ENCODE data around the gene COL6A3. TPM values are rescaled to one million over a fixed set of nuclear protein-coding genes. Genes with fewer than 3 reads are reported as not detected.

Gene COL6A3
- total and polyA plus RNA-seq, 8 donors, result 5.0 to 249 (median 17.1) TPM

GRCh38 chr2:237345411-237345810 lies 68.6 kb downstream of the COL6A3 start:
- Histone ChIP-seq H3K27ac (no peak overlapping the region), H3K27me3 (no peaks in the 10 kb centered on the region), H3K36me3 (no peaks in the 10 kb centered on the region), H3K4me3 (no peak overlapping the region), H3K9me3 (no peaks in the 10 kb centered on the region), H3K4me1 (no peaks in the 10 kb centered on the region)
- no peak for FAIRE-seq
- no peak for TF ChIP-seq CTCF (IDR thresholded peaks at IDR 0.05)
- intact Hi-C loops (cut with DNase I), result no loop called here
- ATAC-seq, result no peak
- 60 to 64% methylated on average over 7 of the region's 7 CpGs for WGBS, 2 donors
- DNase-seq, result no peak

- Histone ChIP-seq H3K27ac (no peak overlapping the region), H3K4me1 (no peaks in the 10 kb centered on the region), H3K27me3 (no peaks in the 10 kb centered on the region), H3K9me3 (no peaks in the 10 kb centered on the region), H3K36me3 (no peaks in the 10 kb centered on the region), H3K4me3 (no peak overlapping the region)
- no peak for TF ChIP-seq CTCF (IDR thresholded peaks at IDR 0.05)
- 60 to 70% methylated on average over 6 of the region's 6 CpGs for WGBS, 2 donors
- FAIRE-seq (no peak), DNase-seq (no peak), ATAC-seq (no peak)
- intact Hi-C loops (cut with DNase I), result no loop called here
Observed at GRCh38 chr2:237344942-237345341, 69.0 kb downstream of the COL6A3 start.

GRCh38 chr2:237343993-237344392 lies 70.0 kb downstream of the COL6A3 start:
- H3K27me3 ChIP-seq, result no peaks in the 10 kb centered on the region
- no peak for TF ChIP-seq CTCF (IDR thresholded peaks at IDR 0.05)

GRCh38 chr2:237341872-237342271 lies 72.1 kb downstream of the COL6A3 start:
- no peak for TF ChIP-seq CTCF (IDR thresholded peaks at IDR 0.05)
- WGBS, 2 donors, result 26 to 27% methylated on average over 4 of the region's 4 CpGs
- DNase-seq (no peak), FAIRE-seq (no peak), ATAC-seq (peak in 3 of 4 donors; percentile 48 to 75 (median 74))
- Histone ChIP-seq H3K4me1 (no peaks in the 10 kb centered on the region), H3K27ac (no peak overlapping the region), H3K36me3 (no peaks in the 10 kb centered on the region), H3K27me3 (no peaks in the 10 kb centered on the region), H3K4me3 (no peak overlapping the region), H3K9me3 (no peaks in the 10 kb centered on the region)
- intact Hi-C loops (cut with DNase I), result no loop called here

More at GRCh38 chr2:237343993-237344392, 70.0 kb downstream of the COL6A3 start:
- no peak for FAIRE-seq
- H3K4me3 ChIP-seq, result no peak overlapping the region
- no peaks in the 10 kb centered on the region for H3K36me3 ChIP-seq
- WGBS, 2 donors, result 56 to 64% methylated on average over 9 of the region's 9 CpGs
- H3K4me1 ChIP-seq, result no peaks in the 10 kb centered on the region
- H3K9me3 ChIP-seq, result no peaks in the 10 kb centered on the region
- no peak overlapping the region for H3K27ac ChIP-seq
- no peak for DNase-seq
- no peak for ATAC-seq
- intact Hi-C loops (cut with DNase I), result no loop called here

- intact Hi-C loops (cut with DNase I), result no loop called here
- Histone ChIP-seq H3K4me3 (no peak overlapping the region), H3K36me3 (no peaks in the 10 kb centered on the region), H3K27ac (no peak overlapping the region), H3K27me3 (no peaks in the 10 kb centered on the region), H3K9me3 (no peaks in the 10 kb centered on the region), H3K4me1 (no peaks in the 10 kb centered on the region)
- ATAC-seq (no peak), FAIRE-seq (no peak), DNase-seq (no peak)
- TF ChIP-seq CTCF (IDR thresholded peaks at IDR 0.05), result no peak
- 72 to 85% methylated on average over 7 of the region's 7 CpGs for WGBS, 2 donors
Observed at GRCh38 chr2:237337586-237337985, 76.4 kb downstream of the COL6A3 start.
